Ishikawa (cell line): ENCODE results near the gene OR13J1.

Experiments used
- CEBPB ChIP-seq: IDR thresholded peaks from 2 replicates; pipeline ENCODE4 v1.6.1; 2012
- CREB1 ChIP-seq: IDR thresholded peaks from 2 replicates; pipeline ENCODE4 v1.6.1; 2012; ENCODE audit warnings: low read depth
- EGR1 ChIP-seq: IDR thresholded peaks from 2 replicates; pipeline ENCODE4 v1.6.1; 2012
- EP300 ChIP-seq: IDR thresholded peaks from 2 replicates; pipeline ENCODE4 v1.6.1; 2012; ENCODE audit warnings: borderline replicate concordance
- FOXM1 ChIP-seq: IDR thresholded peaks from 2 replicates; pipeline ENCODE4 v1.6.1; 2012; ENCODE audit warnings: low read depth, borderline replicate concordance
- NFIC ChIP-seq: IDR thresholded peaks from 2 replicates; pipeline ENCODE4 v1.6.1; 2012
- RAD21 ChIP-seq: IDR thresholded peaks from 2 replicates; pipeline ENCODE4 v1.6.1; 2012; ENCODE audit warnings: low read depth
- REST ChIP-seq: IDR thresholded peaks from 2 replicates; pipeline ENCODE4 v1.6.1; 2012; ENCODE audit warnings: low read depth, mild to moderate bottlenecking
- TAF1 ChIP-seq: IDR thresholded peaks from 2 replicates; pipeline ENCODE4 v1.6.1; 2012; ENCODE audit warnings: low read depth, mild to moderate bottlenecking
- TCF12 ChIP-seq: IDR thresholded peaks from 2 replicates; pipeline ENCODE4 v1.6.1; 2012; ENCODE audit warnings: low read depth
- TEAD4 ChIP-seq: IDR thresholded peaks from 2 replicates; pipeline ENCODE4 v1.6.1; 2012
- YY1 ChIP-seq: IDR thresholded peaks from 2 replicates; pipeline ENCODE4 v1.6.1; 2012; ENCODE audit warnings: low read depth
- ZBTB7A ChIP-seq: IDR thresholded peaks from 2 replicates; pipeline ENCODE4 v1.6.1; 2012; ENCODE audit warnings: low read depth
- TF ChIP-seq, protein P1 (sequence below): IDR thresholded peaks from 2 replicates; pipeline ENCODE4 v1.6.1; 2012
- TF ChIP-seq, protein P2 (sequence below): IDR thresholded peaks from 2 replicates; pipeline ENCODE4 v1.6.1; 2012

OR13J1 gene

GRCh38 chr9:35854091-35854762 is 16.0 kb downstream of the OR13J1 start:
- no peak for TF ChIP-seq RAD21
- TF ChIP-seq, protein P1, sequence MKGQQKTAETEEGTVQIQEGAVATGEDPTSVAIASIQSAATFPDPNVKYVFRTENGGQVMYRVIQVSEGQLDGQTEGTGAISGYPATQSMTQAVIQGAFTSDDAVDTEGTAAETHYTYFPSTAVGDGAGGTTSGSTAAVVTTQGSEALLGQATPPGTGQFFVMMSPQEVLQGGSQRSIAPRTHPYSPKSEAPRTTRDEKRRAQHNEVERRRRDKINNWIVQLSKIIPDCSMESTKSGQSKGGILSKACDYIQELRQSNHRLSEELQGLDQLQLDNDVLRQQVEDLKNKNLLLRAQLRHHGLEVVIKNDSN = no peak
- TF ChIP-seq EGR1 = no peak
- TF ChIP-seq, protein P2, sequence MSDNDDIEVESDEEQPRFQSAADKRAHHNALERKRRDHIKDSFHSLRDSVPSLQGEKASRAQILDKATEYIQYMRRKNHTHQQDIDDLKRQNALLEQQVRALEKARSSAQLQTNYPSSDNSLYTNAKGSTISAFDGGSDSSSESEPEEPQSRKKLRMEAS = no peak
- TF ChIP-seq REST = no peak
- no peak for TF ChIP-seq YY1
- TF ChIP-seq ZBTB7A = no peak
- TF ChIP-seq FOXM1 = no peak
- no peak for TF ChIP-seq TAF1
- TF ChIP-seq EP300 = no peak
- TF ChIP-seq NFIC = no peak

- TF ChIP-seq TAF1 (no peak), CREB1 (no peak), CEBPB (no peak), RAD21 (no peak), YY1 (no peak), NFIC (no peak), EGR1 (no peak), TEAD4 (no peak), REST (no peak), ZBTB7A (no peak), EP300 (no peak)
- TF ChIP-seq, protein P2 = no peak
- TF ChIP-seq, protein P1 = no peak
These were observed 17.0 kb downstream of the OR13J1 start for GRCh38 chr9:35852876-35853865.

DNA sequence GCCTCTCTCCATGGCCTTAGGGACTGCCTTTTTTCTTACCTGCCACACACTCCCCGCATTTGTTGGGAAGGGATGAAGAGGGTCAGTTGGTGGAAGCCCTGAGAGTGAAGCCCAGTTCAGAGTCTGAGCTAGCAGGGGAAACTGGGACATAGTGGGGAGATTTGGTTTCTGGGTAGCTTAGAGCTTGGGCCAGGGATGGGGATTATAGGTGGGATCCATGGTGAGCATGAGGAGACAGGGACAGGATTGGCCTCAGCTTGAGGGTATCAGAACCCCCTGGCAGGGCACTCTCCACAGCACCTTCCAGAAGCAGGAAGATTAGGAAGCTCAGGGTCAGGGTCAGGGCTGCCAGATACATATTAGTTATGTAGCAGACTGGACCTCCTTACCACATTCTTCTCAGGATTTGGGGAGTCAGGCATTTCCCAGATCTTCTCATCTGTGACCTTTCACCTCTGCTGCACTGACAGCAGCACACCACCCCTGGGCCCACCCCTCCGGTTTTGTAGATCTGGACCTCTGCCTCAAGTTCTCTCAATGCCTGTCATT is 17.9 kb downstream of the OR13J1 start:
- TF ChIP-seq, protein P1 = no peak
- no peak for TF ChIP-seq YY1
- TF ChIP-seq RAD21 = no peak
- TF ChIP-seq ZBTB7A = no peak
- no peak for TF ChIP-seq NFIC
- TF ChIP-seq EP300 = no peak
- TF ChIP-seq TAF1 = no peak
- TF ChIP-seq CREB1 = no peak
- no peak for TF ChIP-seq FOXM1
- no peak for TF ChIP-seq TEAD4
- TF ChIP-seq REST = no peak
- TF ChIP-seq TCF12 = no peak
- TF ChIP-seq CEBPB = no peak
- TF ChIP-seq EGR1 = no peak
- TF ChIP-seq, protein P2 = no peak
